GM19351 (cell line): Measurements from ENCODE around the gene CALN1.
A peak's percentile ranks its signal among the peaks of the same experiment; 100 is the strongest.
"Not testable (repeated sequence)": the region's sequence is repeated elsewhere in the genome, so short reads cannot be mapped to it uniquely, and the experiment has no call there.

Experiments
- ATAC-seq: cut with Tn5 transposase; IDR thresholded peaks from one replicate; pipeline ENCODE4 v1.9.1; 2021; ENCODE audit warnings: mild to moderate bottlenecking, moderate library complexity; ENCODE audit not compliant: unreplicated experiment

Gene CALN1

GRCh38 chr7:72412121-72412618, at the start of gene CALN1:
TSS of gene CALN1 (minus strand) at chr7:72412338.
- ATAC-seq: not testable (repeated sequence)

DNA sequence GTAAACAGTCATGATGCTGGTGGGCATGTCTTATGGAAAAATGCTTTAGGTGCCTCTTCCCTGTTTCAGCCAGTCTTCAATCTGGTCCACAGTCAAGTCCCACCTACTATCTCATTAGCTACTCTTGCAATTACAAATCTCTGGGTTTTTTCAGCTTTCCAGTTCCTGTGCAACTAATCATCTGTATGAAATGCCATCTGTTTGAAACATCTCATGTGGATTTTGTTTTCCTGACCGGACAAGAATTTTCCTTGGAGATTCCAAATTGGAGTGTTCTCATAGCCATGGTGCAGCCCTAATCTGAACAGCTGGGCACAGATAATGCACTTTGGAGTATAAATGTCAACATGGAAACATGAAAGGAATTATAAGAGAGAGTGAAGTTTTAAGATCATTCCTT, 41.3 kb upstream of the CALN1 start:
- no peak for ATAC-seq

GRCh38 chr7:72447465-72448204, 35.5 kb upstream of the CALN1 start:
- ATAC-seq: no peak

GRCh38 chr7:72446591-72447462, 34.7 kb upstream of the CALN1 start:
- ATAC-seq: no peak

GRCh38 chr7:72446131-72446530, 34.0 kb upstream of the CALN1 start:
- ATAC-seq: no peak

DNA sequence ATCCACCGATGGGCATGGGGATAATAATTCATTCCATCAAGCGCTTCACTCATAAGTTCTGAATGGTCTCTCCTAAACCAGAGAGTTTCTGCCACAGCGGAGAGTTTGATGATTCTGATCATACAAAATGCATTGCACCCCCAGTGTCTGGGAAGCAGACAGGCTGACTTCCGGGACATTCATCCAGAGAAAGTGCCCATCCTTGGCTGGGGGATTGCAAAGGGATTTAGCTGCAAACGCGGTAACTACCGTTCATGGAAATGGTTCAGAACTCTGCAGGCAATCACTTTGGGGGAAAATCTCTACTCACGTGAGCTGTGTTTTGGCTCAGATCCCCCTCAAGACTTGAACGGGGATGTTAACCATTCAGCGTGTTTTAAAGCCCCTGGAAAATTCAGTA, 33.4 kb upstream of the CALN1 start:
- no peak for ATAC-seq

- ATAC-seq: no peak
Observed at GRCh38 chr7:72445075-72445474, 32.9 kb upstream of the CALN1 start.

- peak; percentile 54 for ATAC-seq
Observed at GRCh38 chr7:72444026-72444776, 32.1 kb upstream of the CALN1 start.

DNA sequence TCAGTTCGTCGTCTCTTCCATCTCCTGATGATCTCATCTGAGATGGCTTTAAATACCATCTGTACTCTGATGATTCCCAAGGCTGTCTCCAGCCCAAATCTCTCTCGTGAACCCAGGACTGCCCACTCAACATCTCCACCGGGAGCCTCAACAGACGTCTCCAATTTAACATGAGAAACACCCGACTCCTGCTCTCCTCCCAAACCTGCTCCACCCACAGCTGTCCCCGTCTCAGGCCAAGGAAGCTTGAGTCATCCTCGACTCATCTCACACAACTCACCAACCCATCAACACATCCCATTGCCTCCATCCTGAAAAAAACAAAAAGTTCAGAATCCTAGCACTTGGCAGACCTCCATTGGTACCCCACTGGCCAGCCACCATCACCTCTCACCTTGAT, 29.7 kb upstream of the CALN1 start:
- no peak for ATAC-seq

DNA sequence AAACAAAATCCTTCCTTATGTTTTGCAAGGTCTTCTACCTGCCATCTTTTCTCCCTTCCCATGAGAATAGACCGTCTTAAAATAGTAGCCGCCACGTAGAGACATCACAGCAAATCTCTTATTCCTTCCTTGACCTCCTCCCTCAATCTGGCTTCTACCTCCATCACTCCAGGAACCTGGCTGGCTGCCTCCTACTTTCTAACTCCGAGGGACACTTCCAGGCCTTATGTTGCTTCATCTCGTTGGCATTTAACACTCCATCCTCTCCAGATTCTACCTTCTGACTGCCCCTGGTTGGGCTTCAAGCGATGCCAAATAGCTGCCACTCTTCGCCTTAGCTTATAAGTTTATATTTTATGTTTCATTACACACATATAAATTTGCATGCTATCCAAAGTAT, 26.4 kb upstream of the CALN1 start:
- ATAC-seq: no peak

DNA sequence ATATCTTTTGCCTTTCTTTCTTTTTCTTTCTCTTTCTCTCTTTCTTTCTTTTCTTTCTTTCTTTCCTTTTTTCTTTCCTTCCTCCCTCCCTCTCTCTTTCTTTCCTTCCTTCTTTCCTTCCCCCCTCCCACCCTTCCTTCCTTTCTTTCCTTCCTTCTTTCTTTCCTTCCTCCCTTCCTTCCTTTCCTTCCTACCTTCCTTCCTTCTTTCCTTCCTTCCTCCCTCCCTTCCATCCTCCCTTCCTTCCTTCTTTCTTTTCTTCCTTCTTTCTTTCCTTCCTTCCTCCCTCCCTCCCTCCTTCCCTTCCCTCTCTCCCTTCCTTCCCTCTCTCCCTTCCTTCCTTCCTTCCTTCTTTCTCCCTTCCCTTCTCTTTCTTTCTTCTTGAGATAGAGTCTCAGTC, 25.5 kb upstream of the CALN1 start:
- ATAC-seq: no peak

DNA sequence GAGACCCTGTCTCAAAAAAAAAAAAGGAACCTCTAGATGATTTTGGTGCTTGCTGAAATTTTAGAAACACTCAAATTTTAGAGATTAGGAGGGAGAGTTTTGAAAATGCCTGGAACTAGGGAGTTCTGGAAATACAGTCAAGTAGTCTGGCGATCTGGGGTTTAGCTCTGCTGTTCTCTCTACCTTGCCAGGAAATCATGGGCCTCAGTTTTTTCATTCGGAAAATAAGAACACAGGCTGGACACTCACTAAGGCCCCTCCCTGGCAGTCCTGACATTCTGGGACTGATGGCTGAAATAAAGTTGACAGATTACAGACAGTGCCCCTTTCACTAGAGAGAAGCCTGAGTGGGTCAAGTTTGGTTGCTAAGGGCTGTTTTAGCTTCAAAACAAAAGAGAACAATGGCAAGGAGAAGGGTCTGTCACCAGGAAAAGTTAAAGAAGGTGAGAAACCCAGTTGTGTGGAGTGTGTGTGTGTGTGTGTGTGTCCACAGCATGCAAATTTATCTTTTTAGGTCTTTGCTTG, 25.0 kb upstream of the CALN1 start:
- no peak for ATAC-seq

- no peak for ATAC-seq
Observed at GRCh38 chr7:72435925-72436480, 23.9 kb upstream of the CALN1 start.

GRCh38 chr7:72435366-72435765, 23.2 kb upstream of the CALN1 start:
- ATAC-seq: no peak

DNA sequence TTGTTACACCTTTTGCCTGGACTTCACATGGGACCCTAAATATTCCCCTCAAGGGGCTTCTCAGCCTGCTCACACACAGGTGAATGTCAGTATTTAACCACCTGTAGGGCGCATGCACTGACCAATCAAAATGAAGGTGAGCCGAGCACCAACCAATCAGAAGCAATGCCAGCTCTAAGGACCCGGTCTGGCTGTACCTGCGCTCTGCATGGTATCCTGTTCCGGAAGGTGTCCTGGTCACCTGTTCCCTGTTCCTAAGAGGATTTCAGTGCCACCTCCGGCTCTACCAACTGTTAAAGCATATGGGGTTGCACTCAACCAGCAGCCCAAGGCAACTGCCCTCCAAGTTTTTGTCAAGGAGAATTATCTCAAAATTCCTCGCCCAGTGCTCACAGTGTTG, 18.4 kb upstream of the CALN1 start:
- no peak for ATAC-seq

DNA sequence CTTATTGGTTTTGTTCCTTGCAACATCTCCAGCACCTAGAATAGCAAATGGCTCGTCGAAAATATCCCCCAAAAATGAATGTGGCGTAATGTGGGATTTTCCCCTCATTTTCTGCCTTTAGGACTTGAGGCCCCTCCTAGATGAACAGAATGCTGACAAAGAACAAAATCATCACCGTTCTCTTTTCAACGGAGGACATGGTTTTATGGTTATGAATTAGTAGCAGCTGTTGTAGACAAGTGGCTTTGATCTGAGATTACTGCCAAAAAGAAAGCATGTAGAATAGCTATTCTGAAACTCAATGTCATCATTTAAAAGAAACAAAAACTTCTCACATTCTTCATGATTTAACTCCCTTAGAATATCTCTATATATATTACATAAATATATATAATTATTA, 17.2 kb upstream of the CALN1 start:
- no peak for ATAC-seq

DNA sequence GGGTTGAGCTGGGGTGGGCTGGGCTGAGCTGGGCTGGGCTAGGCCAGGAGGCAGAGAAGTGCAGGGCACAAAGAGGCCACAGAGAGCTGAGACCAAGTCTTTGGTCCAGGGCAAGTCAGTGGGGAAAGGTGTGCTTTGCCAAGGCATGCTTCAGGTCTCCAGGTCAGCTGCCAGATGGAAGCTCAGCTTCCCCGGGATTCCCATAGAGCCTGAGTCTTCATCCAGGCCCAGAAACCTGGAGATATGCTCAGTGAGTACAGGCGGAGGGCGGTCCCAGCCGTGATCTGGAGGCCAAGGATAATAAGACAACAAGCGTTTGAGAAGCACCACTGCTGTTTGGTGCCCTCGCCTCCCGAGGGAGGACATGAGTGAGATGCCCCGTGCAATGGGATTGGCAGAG, 4.7 kb upstream of the CALN1 start:
- ATAC-seq: no peak

GRCh38 chr7:72415586-72415985, 3.4 kb upstream of the CALN1 start:
- no peak for ATAC-seq

DNA sequence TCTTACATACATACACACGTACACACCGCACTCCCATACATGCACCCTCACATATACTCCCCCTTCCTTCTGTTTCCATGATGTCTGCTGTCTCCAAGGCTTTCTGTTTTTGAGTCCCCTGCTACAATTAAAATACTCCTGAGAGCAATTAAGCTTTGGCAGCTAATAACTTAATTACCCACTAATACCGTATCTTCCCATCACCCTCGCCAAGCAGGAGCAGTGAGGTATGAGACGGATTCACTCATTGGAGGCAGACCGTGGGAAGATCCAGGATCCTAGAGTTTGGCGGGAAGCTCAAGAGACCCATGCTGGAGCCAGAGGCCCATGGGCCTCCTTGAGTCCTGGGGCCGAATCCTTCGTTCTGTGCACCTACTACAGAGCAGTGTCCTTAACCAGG, 1.7 kb upstream of the CALN1 start:
- ATAC-seq: no peak

GRCh38 chr7:72413290-72413689, 1.2 kb upstream of the CALN1 start:
- no peak for ATAC-seq

DNA sequence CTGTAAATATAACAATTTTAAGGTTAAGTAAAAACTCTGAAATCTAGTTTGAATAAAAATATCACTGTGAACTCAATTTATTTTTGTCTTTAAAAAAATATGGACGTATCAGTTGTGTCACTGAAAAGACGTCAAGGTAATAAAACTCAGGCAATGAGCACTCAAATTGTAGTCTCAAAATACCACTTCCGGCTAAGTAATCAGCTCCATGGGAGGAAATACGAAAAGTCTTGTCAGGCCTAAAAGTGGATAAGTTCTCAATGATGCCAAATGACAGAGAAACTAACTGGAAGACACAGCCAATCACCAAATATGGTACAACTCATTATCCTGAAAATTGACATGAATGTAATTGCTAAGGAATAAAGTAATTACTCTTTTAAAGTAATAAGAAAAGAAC, 719 bp downstream of the CALN1 start:
- ATAC-seq: no peak
